ENCODE data around the gene CRAMP1. TPM values are rescaled to one million over a fixed set of nuclear protein-coding genes. Genes with fewer than 3 reads are reported as not detected.

CRAMP1 gene
- total RNA-seq, 2 donors from 2014 or later, result 12.7 to 36.0 TPM

DNA sequence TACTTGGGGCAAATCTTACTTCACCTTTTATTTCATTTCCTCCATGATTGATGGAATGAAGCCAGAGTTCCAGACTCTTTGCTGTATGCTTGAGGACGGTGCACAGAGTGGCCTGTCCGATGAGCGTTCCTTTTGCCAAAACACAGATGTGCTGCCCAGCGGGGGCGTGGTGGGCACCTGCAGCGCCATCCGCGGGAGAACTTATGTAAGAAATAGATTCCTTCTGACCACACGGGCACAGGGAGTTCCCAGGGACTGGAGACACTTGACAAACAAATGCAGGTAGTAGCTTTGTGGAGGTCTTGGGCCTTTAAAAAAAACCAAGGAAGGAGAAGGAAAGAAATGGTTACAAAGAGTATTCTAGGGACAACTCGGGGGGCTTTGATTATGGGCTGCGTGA, 30.6 kb downstream of the CRAMP1 start:
- intact Hi-C loops (cut with DNase I), result no loop called here
- Histone ChIP-seq H3K9me3 (no peaks in the 10 kb centered on the region), H3K36me3 (peaks cover 9 to 26% of the 10 kb centered on the region in 2 donors), H3K4me1 (replicated peaks) (no peaks in the 10 kb centered on the region), H3K4me3 (no peak overlapping the region), H3K27ac (no peak overlapping the region), H3K27me3 (replicated peaks; ENCODE audit: insufficient read depth) (no peaks in the 10 kb centered on the region)
- TF ChIP-seq, protein P1, sequence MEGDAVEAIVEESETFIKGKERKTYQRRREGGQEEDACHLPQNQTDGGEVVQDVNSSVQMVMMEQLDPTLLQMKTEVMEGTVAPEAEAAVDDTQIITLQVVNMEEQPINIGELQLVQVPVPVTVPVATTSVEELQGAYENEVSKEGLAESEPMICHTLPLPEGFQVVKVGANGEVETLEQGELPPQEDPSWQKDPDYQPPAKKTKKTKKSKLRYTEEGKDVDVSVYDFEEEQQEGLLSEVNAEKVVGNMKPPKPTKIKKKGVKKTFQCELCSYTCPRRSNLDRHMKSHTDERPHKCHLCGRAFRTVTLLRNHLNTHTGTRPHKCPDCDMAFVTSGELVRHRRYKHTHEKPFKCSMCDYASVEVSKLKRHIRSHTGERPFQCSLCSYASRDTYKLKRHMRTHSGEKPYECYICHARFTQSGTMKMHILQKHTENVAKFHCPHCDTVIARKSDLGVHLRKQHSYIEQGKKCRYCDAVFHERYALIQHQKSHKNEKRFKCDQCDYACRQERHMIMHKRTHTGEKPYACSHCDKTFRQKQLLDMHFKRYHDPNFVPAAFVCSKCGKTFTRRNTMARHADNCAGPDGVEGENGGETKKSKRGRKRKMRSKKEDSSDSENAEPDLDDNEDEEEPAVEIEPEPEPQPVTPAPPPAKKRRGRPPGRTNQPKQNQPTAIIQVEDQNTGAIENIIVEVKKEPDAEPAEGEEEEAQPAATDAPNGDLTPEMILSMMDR (IDR thresholded peaks at IDR 0.05), result no peak
- TF ChIP-seq POLR2A (IDR thresholded peaks at IDR 0.05) (no peak), POLR2AphosphoS5 (IDR thresholded peaks at IDR 0.05) (no peak)
- no peak for DNase-seq (ENCODE audit: low spot score)
- WGBS, result 93% methylated on average over 11 of the region's 11 CpGs

DNA sequence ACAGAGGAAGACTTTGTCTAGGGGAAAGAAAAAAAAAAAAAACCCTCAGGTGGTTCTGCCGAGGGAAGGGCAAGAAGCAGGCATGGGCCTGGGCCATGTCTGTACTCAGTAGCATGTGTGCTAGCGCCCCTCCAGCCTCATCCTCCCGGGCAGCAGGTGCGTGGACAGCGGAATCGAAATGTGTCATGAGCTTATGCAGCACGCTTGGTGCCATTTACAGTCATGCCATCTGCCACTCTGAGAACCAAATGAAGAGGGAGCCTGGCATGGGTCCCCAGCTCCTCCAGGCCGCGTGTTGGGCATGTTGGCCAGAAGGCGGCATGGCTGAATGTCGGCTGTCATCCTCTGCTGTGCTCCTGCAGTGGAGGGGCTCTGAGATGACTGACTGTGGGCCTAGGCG, 31.4 kb downstream of the CRAMP1 start:
- no peaks in the 10 kb centered on the region for H3K27me3 ChIP-seq (replicated peaks; ENCODE audit: insufficient read depth)
- DNase-seq (ENCODE audit: low spot score), result no peak
- H3K27ac ChIP-seq, result no peak overlapping the region
- intact Hi-C loops (cut with DNase I), result no loop called here
- H3K36me3 ChIP-seq, result peaks cover 5 to 19% of the 10 kb centered on the region in 2 donors
- TF ChIP-seq POLR2AphosphoS5 (IDR thresholded peaks at IDR 0.05) (no peak), POLR2A (IDR thresholded peaks at IDR 0.05) (no peak)
- TF ChIP-seq, protein P1 (IDR thresholded peaks at IDR 0.05), result no peak
- no peaks in the 10 kb centered on the region for H3K9me3 ChIP-seq
- H3K4me1 ChIP-seq (replicated peaks), result no peaks in the 10 kb centered on the region
- WGBS, result 90% methylated on average over 12 of the region's 12 CpGs
- no peak overlapping the region for H3K4me3 ChIP-seq

DNA sequence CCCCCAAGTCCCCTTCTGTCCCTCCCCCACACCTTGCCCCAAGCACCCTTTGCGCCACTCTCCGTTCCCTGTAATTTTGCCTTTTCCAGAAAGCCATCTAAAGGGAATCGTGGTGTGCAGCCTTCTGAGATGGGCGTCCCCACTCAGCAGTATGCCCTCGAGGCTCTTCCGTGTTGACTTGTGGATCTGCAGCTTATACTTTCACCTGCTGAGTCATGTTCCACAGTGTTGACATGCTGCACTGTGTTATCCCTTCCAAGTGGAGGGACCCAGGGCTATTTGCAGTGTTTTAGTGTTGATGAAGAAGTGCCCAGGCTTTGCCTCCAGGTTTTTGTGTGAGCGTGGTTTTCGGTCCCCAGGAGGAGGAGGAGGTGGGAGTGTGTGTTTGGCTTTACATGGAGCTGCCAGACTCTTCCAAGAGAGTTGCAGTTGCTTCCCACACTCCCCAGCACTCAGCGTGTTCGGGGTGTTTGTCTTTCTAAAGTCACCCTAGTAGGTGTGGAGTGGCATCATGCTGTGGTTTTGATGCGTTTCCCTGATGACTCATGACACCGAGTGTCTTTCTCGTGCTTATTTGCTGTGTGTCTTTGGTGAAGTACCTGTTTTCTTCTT, 33.9 kb downstream of the CRAMP1 start:
- intact Hi-C loops (cut with DNase I), result no loop called here
- Histone ChIP-seq H3K4me3 (no peak overlapping the region), H3K36me3 (peaks cover 0 to 10% of the 10 kb centered on the region in 2 donors), H3K27me3 (replicated peaks; ENCODE audit: insufficient read depth) (no peaks in the 10 kb centered on the region), H3K27ac (peak overlapping the region; percentile 36 to 39), H3K4me1 (replicated peaks) (no peaks in the 10 kb centered on the region), H3K9me3 (no peaks in the 10 kb centered on the region)
- 49% methylated on average over 13 of the region's 13 CpGs for WGBS
- DNase-seq (ENCODE audit: low spot score), result peak; percentile 77
- TF ChIP-seq POLR2A (IDR thresholded peaks at IDR 0.05), result peak; percentile 10
- peak; percentile 87 for TF ChIP-seq POLR2AphosphoS5 (IDR thresholded peaks at IDR 0.05)
- TF ChIP-seq, protein P1 (IDR thresholded peaks at IDR 0.05), result no peak

DNA sequence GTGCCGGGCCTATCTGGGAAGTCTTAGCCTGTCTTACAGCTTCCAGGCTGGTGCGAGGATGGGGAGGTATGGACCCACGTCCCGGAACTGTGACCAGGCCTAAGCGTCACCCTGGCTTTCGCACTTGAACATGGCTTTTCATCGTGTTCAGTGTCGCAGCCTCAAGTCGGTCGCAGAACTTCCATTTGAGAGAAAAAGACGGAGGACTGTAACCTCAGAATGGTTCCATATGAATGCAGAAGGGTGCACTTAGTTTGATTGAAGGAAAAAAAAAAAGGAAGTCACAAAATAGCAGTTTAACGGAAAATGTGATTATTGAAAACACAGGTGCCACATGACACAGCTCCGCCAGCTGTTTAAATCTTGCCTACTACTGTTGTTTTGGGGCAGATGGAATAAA, 35.7 kb downstream of the CRAMP1 start:
- WGBS, result 91% methylated on average over 13 of the region's 13 CpGs
- Histone ChIP-seq H3K36me3 (no peaks in the 10 kb centered on the region), H3K27me3 (replicated peaks; ENCODE audit: insufficient read depth) (no peaks in the 10 kb centered on the region), H3K4me1 (replicated peaks) (no peaks in the 10 kb centered on the region), H3K4me3 (no peak overlapping the region), H3K27ac (no peak overlapping the region), H3K9me3 (no peaks in the 10 kb centered on the region)
- TF ChIP-seq POLR2A (IDR thresholded peaks at IDR 0.05) (no peak), POLR2AphosphoS5 (IDR thresholded peaks at IDR 0.05) (no peak)
- TF ChIP-seq, protein P1 (IDR thresholded peaks at IDR 0.05), result no peak
- intact Hi-C loops (cut with DNase I), result no loop called here
- no peak for DNase-seq (ENCODE audit: low spot score)

DNA sequence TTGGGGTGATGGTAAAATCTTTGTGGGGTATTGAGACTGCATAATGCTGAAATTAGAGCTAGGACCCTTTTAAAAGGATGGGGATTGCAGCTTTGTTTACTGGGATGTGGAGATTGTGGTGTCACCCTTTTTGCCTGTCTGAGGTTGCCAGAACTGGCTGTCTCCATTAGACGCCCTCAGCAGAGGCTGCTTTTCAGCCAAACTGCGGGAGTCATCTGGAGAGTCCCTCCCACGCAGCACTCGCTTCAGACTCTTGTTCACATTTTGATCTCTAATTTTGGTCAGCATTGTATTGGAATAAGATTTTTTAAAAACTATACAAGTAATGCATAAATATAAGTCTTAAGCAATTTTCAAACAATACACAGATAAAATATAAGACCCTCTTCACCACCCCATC, 38.0 kb downstream of the CRAMP1 start:
- H3K4me3 ChIP-seq, result no peak overlapping the region
- no peak for DNase-seq (ENCODE audit: low spot score)
- no peaks in the 10 kb centered on the region for H3K4me1 ChIP-seq (replicated peaks)
- no peaks in the 10 kb centered on the region for H3K27me3 ChIP-seq (replicated peaks; ENCODE audit: insufficient read depth)
- H3K9me3 ChIP-seq, result no peaks in the 10 kb centered on the region
- intact Hi-C loops (cut with DNase I), result no loop called here
- TF ChIP-seq POLR2AphosphoS5 (IDR thresholded peaks at IDR 0.05) (no peak), POLR2A (IDR thresholded peaks at IDR 0.05) (no peak)
- TF ChIP-seq, protein P1 (IDR thresholded peaks at IDR 0.05), result no peak
- H3K36me3 ChIP-seq, result peaks cover 0 to 13% of the 10 kb centered on the region in 2 donors
- H3K27ac ChIP-seq, result no peak overlapping the region
- WGBS, result 88% methylated on average over 4 of the region's 4 CpGs

Measured in prostate gland (tissue), 2 donors.